Brain microvascular endothelial cell (primary cell): ENCODE measurements around the gene FDPS.
"Not testable (repeated sequence)": the region's sequence is repeated elsewhere in the genome, so short reads cannot be mapped to it uniquely, and the experiment has no call there.

ENCODE experiments used
- DNase-seq: peaks from one replicate; pipeline ENCODE4 v3.0.0-alpha.2; 2020
- H3K27ac ChIP-seq: fragments of 250-450 bp; sonication (Bioruptor Pico); 2 replicates; pipeline ENCODE4 v1.5.1; 2020; ENCODE audit warnings: mild to moderate bottlenecking, moderate library complexity
- H3K27me3 ChIP-seq: fragments of 250-450 bp; sonication (Bioruptor Pico); replicated peaks from 2 replicates; pipeline ENCODE4 v1.5.1; 2020; ENCODE audit warnings: mild to moderate bottlenecking
- H3K36me3 ChIP-seq: fragments of 250-450 bp; sonication (Bioruptor Pico); replicated peaks from 2 replicates; pipeline ENCODE4 v1.5.1; 2020; ENCODE audit warnings: mild to moderate bottlenecking
- H3K4me3 ChIP-seq: 2 replicates; pipeline ENCODE4 v1.5.1; 2011; ENCODE audit warnings: low read depth, mild to moderate bottlenecking, control low read depth, low read length, moderate library complexity
- CTCF ChIP-seq: IDR thresholded peaks from 2 replicates; pipeline ENCODE4 v1.5.1; 2011; ENCODE audit warnings: low read depth, mild to moderate bottlenecking, moderate library complexity, low read length, control low read depth, inconsistent platforms; ENCODE audit errors: missing control alignments
- in situ Hi-C: cut with HindIII; loops from 2 replicates; pipeline ENCODE4 v1.10.0; 2017; ENCODE audit warnings: low sequenced_read_pairs, low pct_ligation_motif_present

Gene FDPS

GRCh38 chr1:155326020-155326526 lies 17.4 kb downstream of the FDPS start:
- no peak overlapping the region for H3K27ac ChIP-seq
- in situ Hi-C loops = loop anchor here (25.0 kb wide), 1 partner anchor 186 kb away; no protein-coding TSS in a partner anchor
- H3K4me3 ChIP-seq = no peak overlapping the region

DNA sequence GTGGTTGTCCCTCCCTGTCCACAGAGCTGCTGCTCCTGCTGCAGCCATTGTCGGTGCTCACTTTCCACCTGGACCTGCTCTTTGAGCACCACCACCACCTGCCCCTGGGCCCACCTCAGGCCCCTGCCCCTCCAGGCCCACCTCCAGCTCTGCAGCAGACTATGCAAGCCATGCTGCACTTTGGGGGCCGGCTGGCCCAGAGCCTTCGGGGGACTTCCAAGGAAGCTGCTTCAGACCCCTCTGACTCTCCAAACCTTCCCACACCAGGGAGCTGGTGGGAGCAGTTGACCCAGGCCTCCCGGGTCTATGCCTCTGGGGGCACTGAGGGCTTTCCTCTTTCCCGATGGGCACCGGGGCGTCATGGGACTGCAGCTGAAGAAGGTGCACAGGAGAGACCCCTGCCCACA lies 18.0 kb downstream of the FDPS start:
- H3K27ac ChIP-seq = no peak overlapping the region
- in situ Hi-C loops = loop anchor here (25.0 kb wide), 1 partner anchor 186 kb away; no protein-coding TSS in a partner anchor
- no peak for DNase-seq
- H3K27me3 ChIP-seq = no peaks in the 10 kb centered on the region
- no peak for TF ChIP-seq CTCF
- no peak overlapping the region for H3K4me3 ChIP-seq
- peaks cover 36% of the 10 kb centered on the region for H3K36me3 ChIP-seq

More at GRCh38 chr1:155326020-155326526, 17.4 kb downstream of the FDPS start:
- no peaks in the 10 kb centered on the region for H3K27me3 ChIP-seq
- no peak for TF ChIP-seq CTCF
- no peak for DNase-seq
- peaks cover 30% of the 10 kb centered on the region for H3K36me3 ChIP-seq

DNA sequence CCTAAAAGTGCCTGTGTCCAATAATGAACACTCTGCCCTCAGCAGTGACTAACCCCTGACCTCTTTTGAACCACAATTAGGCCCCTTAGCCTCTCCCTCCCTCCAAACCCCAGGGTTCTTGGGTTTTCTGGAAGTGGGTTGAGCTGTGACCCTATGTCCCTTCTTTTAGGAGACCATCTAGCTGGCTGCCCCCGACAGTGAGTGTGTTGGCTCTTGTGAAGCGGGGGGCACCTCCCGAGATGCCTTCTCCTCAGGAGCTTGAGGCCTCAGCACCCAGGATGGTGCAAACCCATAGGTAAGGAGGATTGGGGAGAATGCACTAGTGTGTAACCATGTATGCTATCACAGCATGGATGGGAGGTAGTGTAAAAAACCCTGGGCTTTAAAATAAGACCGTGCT lies 19.3 kb downstream of the FDPS start:
- in situ Hi-C loops = loop anchor here (25.0 kb wide), 1 partner anchor 184 kb away; no protein-coding TSS in a partner anchor
- no peak for DNase-seq
- TF ChIP-seq CTCF = no peak
- Histone ChIP-seq H3K27ac (no peak overlapping the region), H3K4me3 (no peak overlapping the region), H3K36me3 (peaks cover 36% of the 10 kb centered on the region), H3K27me3 (no peaks in the 10 kb centered on the region)

GRCh38 chr1:155328856-155329255 lies 20.2 kb downstream of the FDPS start:
- H3K27ac ChIP-seq, H3K4me3 ChIP-seq, DNase-seq, H3K27me3 ChIP-seq: not testable (repeated sequence)
- in situ Hi-C loops = loop anchor here (25.0 kb wide), 1 partner anchor 183 kb away; no protein-coding TSS in a partner anchor
- peaks cover 44% of the 10 kb centered on the region for H3K36me3 ChIP-seq

DNA sequence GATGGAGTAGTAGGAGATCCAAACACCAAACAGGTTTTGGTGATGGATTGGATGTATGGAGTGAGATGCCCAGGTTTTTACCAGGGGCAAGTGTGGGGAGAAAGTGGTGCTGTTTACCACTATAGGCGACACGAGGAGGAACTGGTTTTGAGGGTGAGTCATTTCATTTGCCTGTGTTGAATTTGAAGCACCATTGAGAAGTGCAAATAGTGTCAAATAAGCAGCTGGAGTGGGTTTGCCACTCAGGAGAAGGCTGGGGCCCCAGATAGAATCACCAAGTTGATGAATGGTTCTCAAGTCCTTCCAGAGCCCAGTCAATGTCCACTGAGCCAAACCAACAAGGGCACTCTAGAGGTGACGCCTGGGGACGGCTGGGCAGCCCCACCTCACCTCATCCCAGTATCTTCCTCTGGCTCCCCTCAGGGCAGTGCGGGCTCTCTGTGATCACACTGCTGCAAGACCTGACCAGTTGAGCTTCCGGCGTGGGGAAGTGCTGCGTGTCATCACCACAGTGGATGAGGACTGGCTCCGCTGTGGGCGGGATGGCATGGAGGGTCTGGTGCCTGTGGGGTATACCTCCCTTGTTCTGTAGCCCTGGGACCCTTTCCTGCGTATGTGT lies 21.4 kb downstream of the FDPS start:
- Histone ChIP-seq H3K36me3 (peaks cover 49% of the 10 kb centered on the region), H3K27me3 (no peaks in the 10 kb centered on the region), H3K4me3 (no peak overlapping the region), H3K27ac (no peak overlapping the region)
- TF ChIP-seq CTCF = no peak
- DNase-seq = no peak
- in situ Hi-C loops = loop anchor here (25.0 kb wide), 1 partner anchor 182 kb away; no protein-coding TSS in a partner anchor

GRCh38 chr1:155334962-155335361 lies 26.3 kb downstream of the FDPS start:
- in situ Hi-C loops = loop anchor here (25.0 kb wide), 1 partner anchor 177 kb away; no protein-coding TSS in a partner anchor
- no peak for TF ChIP-seq CTCF
- DNase-seq = no peak
- no peak overlapping the region for H3K27ac ChIP-seq
- H3K27me3 ChIP-seq = no peaks in the 10 kb centered on the region
- H3K36me3 ChIP-seq = peaks cover 60% of the 10 kb centered on the region
- no peak overlapping the region for H3K4me3 ChIP-seq
